GM19351 (cell line): ENCODE results near the gene PHLDB1.
A peak's percentile ranks its signal among the peaks of the same experiment; 100 is the strongest.
"Not testable (repeated sequence)": the region's sequence is repeated elsewhere in the genome, so short reads cannot be mapped to it uniquely, and the experiment has no call there.

Experiments
- ATAC-seq: cut with Tn5 transposase; IDR thresholded peaks from one replicate; pipeline ENCODE4 v1.9.1; 2021; ENCODE audit warnings: mild to moderate bottlenecking, moderate library complexity; ENCODE audit not compliant: unreplicated experiment

Gene PHLDB1

DNA sequence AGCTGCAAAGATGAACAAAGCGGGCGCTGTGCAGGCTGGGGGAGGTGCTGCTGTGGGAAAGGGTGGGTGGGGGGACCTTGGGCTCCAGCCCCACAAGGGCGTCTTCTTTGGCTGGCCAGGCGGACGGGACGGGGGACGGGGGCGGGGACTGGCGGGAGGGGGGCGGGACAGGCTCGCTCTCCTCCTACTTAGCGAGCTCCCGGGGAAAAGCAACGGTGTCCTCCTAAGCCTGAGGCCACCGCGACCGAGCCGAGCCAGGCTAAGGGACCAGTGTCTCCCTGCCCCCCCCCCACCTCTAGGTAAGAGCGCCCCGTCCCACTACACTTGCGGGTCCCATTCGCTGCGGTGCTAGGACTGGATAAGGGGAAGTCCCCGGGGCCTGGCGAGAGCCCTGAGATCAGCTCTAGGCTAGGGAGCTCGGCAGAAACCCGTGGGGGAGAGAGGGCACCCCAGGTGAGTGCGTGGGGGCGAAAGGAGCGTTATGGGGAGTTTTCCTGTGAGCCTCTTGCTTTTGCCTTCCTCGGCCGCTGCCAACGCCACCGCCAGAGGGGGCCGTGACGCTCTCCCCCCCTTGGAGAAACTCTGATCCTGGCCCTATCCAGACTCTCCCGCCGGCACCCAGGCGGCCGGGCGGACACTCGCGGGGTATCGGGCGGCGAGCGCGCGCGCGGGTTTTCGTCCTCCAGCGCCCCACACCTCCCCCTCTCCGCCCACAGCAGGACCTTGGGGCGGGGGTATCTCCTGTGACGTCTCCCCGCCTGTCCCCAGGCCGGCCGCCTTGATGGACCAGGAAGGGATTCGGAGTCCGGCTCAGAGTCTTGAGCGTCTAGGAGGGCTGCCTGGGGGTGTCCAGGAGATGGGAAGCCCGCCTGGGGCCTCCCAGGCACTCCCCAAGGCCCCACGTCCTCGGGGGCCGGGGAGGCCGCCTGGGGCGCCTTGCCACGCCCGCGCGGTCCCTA, at the start of gene PHLDB1:
Gene PHLDB1 (plus strand): TSS at position 215 of the 959 bp plus-strand sequence. CDS start 6,222 bp downstream, outside the sequence.
- no peak for ATAC-seq

DNA sequence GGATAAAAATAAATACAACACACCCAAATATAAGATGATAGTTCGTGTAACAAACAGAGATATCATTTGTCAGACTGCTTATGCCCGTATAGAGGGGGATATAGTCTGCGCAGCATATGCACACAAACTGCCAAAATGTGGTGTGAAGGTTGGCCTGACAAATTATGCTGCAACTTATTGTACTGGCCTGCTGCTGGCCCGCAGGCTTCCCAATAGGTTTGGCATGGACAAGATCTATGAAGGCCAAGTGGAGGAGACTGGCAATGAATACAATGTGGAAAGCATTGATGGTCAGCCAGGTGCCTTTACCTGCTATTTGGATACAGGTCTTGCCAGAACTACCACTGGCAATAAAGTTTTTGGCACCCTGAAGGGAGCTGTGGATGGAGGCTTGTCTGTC, 46.6 kb upstream of the PHLDB1 start:
- ATAC-seq: no peak

- no peak for ATAC-seq
Measured at GRCh38 chr11:118565051-118565450, 42.4 kb upstream of the PHLDB1 start.

DNA sequence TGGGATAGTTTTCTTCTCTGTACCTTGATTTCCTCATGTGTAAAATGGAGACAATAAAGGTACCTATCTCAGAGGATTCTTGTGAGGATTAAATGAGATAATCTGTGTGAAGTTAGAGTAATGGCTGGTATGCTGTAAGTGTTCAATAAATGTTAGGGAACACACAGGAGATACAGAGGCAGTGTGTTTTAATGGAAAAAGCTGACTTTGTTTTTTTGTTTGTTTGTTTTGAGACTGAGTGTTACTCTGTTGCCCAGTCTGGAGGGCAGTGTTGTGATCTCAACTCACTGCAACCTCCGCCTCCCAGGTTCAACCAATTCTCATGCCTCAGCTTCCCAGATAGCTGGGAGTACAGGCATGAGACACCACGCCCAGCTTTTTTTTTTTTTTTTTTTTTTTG, 37.7 kb upstream of the PHLDB1 start:
- ATAC-seq: no peak

DNA sequence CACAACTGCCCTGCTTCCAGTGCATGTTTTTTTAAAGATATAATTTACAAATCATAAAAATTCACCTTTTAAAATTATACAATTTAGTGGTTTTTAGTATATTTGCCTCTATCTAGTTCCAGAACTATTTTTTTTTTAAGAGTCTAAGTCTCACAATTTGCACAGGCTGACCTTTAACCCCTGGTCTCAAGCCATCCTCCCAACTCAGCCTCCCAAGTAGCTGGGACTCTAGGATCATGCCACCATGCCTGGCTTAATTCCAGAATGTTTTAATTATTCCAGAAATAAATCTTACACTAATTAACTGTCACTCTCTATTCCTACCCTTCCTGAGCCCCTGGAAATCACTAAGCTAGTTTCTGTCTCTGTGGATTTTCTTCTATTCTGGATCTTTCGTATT, 36.6 kb upstream of the PHLDB1 start:
- ATAC-seq: no peak

- ATAC-seq: not testable (repeated sequence)
Measured at GRCh38 chr11:118571701-118572060, 35.7 kb upstream of the PHLDB1 start.

DNA sequence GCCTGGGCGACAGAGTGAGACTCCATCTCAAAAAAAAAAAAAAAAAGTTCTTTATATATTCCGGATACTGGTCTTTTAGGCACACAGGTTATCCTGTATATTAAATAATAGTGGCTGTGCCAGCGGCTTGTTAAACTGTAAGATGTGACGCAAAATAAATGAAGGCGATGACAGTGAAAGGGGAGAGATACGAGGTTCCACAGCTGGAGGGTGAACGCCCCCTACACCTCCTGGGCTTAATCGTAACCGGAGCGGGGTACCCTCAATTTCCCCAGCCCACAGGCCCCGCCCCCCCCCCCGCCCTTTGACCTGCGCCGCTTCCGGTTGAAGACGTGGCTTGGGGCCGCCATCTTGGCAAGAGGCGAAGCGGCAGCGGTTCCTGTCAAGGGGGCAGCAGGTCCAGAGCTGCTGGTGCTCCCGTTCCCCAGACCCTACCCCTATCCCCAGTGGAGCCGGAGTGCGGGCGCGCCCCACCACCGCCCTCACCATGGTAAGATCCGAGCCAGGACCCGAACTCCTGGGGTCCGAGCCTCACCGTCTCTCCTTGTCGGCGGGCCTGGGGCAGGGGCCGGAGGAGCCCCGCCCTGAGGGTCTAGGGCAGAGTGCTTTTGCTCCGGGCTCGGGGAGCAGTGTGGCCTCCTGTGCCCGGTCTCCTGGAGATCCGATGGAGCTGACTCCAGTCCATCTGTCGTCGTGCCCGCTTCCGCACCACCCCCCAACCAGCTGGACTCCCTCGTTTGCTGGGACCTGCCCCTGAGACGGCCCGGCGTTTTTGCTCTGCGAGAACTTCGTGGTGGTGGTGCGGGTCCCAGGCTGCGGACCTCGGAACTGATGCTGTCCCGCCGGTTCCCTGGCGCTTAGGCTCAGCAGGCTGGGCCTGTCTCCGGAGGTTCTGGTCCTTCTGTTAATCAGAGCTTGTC, 35.1 kb upstream of the PHLDB1 start, which contains the start of gene ARCN1:
Gene ARCN1 (plus strand): TSS at position 349 of the 920 bp plus-strand sequence. CDS start 139 bp downstream, at position 488.
- peak; percentile 66 for ATAC-seq

DNA sequence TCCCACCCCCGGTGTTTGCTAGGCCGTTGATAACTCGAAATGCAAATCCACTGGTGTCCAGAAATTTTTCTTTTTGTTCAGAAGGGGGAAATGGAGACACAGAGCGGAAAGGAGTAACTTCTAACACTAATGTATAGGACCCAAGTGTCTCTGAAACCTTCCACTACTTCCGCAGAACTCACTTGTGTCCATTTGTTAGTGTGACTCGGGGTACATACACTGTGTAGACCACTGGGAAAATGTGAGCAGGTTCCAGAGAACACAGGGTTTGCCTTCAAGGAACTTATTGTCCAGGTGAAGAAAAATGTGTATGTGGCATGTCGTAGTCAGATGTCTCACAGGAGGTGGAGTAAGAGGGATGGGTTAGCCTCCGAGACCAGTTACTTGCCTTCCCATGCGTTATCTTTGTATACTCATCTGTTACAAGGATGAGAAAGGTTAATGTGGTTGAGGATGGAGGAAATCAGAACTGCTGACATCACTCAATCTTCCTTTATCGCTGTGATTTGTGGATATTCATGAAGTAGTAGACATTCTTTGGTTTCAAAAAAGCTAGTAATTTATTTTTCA, 34.3 kb upstream of the PHLDB1 start:
- peak; percentile 42 for ATAC-seq

DNA sequence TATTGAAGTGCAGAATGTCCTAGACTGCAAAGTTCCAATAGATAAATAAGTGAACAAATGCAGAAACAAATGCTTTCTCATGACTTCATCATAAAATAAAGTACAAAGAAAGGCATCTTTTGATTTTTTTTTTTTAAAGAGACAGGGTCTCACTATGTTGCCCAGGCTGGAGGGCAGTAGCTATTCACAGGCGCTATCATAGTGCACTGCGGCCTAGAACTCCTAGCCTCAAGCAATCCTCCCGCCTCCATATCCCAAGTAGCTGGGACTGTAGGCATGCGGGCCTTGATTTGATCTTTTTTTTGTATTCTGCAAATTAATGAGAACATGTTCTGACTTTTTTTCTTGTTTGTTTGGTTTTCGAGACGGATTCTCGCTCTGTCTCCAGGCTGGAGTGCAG, 32.8 kb upstream of the PHLDB1 start:
- no peak for ATAC-seq

GRCh38 chr11:118577995-118578394, 29.4 kb upstream of the PHLDB1 start:
- not testable (repeated sequence) for ATAC-seq

GRCh38 chr11:118581057-118581456, 26.4 kb upstream of the PHLDB1 start:
- no peak for ATAC-seq

DNA sequence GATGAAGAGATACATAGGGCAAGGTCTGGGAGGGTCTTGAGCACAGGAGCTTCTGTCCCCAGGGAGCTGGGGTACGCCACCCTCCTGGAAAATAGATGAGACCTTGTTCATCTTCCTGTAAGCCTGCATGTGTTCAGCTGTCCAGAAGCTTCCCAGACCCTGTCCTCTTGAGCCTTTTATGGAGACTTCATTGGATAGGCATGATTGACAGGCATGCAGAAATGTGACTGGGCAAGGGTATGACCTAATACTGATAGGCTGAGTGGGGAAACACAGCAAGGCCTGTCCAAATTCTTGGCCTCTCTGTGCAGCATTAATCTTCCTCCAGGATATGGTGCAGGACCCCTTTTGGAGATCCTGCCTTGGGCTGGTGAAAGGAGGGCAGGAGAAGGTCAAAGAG, 19.5 kb upstream of the PHLDB1 start:
- no peak for ATAC-seq

DNA sequence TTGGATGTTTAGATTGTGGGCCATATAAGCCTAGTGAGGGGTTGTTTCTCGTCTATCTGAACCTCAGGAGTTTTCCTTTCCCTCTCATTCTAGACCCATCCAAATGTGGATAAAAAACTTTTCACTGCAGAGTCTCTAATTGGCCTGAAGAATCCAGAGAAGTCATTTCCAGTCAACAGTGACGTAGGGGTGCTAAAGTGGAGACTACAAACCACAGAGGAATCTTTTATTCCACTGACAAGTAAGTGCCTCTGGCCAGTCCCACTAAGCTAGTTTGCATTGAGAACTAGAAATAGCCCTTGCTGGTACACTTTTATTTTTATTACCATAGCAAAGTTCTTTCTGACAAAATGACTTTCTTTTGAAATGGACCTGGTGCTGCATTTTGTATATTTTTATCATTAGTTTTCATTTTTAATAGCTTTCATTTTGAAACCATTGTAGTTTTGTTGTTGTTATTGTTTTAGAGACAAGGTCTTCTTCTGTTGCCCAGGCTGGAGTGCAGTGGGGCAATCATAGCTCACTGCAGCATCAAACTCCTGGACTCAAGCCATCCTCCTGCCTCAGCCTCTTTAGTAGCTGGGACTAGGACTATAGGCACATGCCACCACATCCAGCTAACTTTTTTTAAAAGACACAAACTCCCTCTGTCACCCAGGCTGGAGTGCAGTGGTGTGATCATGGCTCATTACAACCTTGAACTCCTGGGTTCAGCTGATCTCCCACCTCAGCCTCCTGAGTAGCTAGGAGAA, 14.6 kb upstream of the PHLDB1 start:
- no peak for ATAC-seq

DNA sequence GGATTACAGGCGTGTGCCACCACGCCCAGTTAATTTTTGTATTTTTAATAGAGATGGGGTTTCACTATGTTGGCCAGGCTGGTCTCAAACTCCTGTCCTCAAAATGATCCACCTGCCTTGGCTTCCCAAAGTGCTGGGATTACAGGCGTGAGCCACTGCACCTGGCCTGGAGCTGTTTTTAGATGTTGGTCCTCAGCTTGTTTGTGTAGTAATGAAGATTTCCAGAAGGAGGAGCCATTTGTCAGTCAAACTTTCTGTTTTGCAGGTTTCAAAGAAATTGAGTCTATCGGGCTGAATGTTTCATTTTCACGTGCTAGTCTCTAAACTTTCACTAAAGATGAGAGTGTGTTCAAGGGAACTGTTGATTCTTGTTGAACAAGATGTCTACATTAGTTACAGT, 12.4 kb upstream of the PHLDB1 start:
- ATAC-seq: not testable (repeated sequence)

DNA sequence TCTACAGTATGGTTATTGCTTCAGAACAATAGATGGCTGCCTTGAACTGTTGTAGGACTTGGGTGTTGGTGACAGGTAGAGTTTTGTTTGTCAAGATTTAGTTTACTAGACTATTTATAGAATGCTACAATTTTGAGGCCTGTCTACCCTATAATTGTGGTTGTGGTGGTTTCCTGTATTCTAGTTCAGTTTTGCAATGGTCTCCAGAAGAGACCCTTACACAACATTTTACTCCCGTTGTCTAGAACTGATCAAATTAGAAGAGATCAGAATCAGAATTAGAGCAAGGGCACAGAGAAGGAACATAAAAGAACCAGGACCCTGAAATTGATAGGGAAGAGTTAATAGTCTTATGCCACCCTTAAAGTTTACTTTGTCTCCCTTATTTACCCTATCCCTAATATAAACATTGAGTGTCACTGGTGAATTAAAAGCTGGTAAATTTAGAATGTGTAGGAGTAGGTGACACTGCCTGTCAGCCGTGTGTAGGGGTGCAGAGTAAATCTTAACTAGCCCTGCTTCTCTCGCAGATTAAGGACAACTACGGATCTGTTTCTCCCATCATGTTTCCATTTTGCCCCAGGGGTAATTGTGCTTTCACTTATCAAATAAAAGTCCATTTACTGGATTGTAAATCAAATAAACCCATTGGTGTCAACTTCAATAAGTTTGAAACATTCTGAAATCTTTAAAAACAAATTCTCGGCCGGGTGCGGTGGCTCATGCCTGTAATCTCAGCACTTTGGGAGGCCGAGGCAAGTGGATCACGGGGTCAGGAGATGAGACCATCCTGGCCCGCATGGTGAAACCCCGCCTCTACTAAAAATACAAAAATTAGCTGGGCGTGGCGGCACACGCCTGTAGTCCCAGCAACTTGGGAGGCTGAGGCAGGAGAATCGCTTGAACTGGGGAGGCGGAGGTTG, 10.9 kb upstream of the PHLDB1 start:
- no peak for ATAC-seq

- ATAC-seq: no peak
Measured at GRCh38 chr11:118597556-118597955, 9.9 kb upstream of the PHLDB1 start.

- no peak for ATAC-seq
Measured at GRCh38 chr11:118602331-118602730, 5.1 kb upstream of the PHLDB1 start.

GRCh38 chr11:118603709-118604108, 3.7 kb upstream of the PHLDB1 start:
- ATAC-seq: not testable (repeated sequence)

- ATAC-seq: no peak
Measured at GRCh38 chr11:118604566-118604965, 2.8 kb upstream of the PHLDB1 start.
